ENCODE data around the gene KCTD15. TPM values are rescaled to one million over a fixed set of nuclear protein-coding genes. Genes with fewer than 3 reads are reported as not detected.
A peak's percentile ranks its signal among the peaks of the same experiment; 100 is the strongest.

KCTD15 gene
- total RNA-seq, 1 experiment from 2014 or later: 25.4 TPM

- DNase-seq (ENCODE audit: low spot score): peak; percentile 78
Observed at GRCh38 chr19:33795370-33796163, 1.1 kb upstream of the KCTD15 start.

DNA sequence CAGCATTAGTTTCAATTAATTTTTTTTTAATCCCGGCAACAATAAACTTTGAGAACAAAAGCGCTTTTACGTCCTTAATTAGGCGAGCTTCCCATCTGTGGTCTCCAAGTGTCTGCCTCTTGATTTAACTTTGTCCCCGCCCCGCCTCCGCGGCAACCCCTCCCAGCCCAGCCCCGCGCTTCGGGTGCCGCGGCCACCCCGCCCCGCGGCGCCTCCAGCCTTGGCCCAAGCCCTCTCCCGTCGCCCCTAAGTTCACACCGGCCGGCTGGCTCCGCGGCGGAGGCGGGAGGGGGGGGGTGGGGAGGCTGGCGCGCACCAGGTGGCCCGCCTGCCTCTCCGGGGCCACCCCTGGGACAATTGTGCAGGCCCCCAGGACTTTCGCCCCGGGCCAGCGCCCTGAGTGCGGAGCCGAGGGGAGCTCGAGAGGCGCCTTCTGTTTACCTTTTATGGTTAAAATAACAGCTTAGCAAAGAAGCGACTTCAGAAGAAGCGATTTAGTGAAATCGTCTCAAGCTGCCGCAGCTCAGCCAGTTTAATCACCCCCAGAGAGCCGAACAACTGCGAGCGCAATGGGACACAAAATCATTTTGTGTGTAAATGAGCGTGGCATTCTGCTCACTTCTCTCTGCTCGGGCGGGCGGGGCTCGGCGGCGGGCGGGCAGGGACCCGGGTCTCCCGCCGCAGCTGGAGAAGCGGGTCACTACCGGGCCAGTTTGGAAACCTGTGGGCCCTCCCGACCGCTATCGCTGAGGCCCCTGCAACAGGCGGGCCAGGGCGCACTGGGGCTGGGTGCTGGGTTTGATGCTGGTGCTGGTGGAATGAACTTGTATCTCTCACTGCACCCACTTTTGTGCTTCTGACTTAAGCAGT is 1.4 kb downstream of the KCTD15 start:
- no peak for DNase-seq (ENCODE audit: low spot score)

DNA sequence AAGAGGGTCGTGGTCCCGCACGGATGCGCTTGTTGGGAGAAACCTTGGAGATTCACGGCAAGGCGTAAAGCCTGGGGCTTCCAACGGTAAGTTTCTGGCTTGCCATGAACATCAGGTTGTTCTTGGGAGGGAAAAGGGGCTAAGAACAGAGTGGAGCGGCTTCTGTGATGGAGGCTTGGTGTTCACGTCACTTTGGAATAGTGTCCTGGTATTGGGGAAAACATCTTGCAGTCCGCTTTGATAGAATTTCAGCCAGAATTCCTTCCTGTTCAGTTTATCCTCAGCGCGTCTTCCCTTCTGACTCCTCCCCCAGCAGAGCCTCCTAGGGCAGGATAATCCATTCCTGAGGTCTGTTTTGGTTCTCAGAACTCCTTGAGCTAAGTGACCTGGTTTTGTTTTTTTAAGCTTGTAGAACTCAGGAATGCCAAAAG is 2.0 kb downstream of the KCTD15 start:
- DNase-seq (ENCODE audit: low spot score): no peak

DNA sequence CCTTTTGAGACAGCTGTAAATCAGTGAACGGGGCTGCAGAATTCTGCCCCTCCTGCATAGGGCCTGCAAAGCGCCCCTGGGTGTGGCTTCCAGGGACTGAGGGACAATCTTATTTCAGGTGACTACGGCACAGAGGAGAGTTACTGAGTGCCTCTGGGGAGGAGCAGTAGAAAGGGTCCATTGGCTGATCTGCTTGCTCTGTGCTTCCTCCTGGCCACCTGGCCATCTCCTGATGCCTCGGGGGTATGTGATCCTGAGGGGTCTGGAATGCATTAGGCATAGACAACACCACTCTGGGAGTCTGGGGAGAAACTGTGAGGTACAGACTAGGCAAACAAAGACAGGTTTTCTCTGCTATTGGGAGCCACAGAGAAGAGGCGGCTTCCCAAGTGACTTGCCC is 2.8 kb downstream of the KCTD15 start:
- DNase-seq (ENCODE audit: low spot score): no peak

GRCh38 chr19:33800012-33800680 is 3.5 kb downstream of the KCTD15 start:
- no peak for DNase-seq (ENCODE audit: low spot score)

DNA sequence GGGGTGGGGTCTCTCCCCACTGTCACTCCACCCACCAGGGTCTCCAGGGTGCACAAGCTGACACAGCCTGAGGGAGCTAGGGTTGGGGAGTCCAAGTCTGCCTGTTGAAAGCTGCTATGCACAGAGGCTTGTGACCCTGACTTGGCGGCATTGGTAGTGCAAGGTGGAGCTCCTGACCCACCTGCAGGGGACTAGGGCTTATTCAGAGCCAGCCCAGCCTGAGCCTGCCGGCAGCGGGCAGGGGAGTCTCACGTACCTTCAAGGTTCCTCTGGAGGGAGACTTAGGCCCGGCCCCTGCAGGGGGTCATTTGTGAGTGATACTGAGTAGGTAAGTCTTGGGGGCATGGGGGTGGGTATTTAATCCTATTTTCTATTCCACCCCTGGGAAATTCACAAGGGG is 4.7 kb downstream of the KCTD15 start:
- DNase-seq (ENCODE audit: low spot score): no peak

DNA sequence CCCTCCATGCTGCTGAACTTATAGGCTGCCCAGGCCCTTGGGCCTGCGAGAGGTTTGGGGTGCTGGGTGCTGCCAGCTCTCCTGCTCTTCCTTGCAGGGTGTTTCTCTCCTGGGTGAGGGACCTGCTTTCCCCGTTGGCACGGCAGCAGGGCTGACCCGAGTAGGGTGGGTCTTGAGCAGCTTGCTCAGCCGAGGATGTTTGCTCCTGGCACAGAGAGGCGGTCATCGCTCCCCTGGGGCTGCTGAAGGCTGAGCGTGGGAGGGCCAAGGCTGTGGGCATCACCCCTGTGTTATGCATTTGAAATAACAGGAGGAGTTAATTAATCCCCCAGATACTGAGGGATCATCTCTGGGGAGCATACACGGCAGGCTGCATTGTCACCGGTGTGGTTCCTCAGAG is 5.3 kb downstream of the KCTD15 start:
- DNase-seq (ENCODE audit: low spot score): no peak

- DNase-seq (ENCODE audit: low spot score): no peak
Observed at GRCh38 chr19:33802801-33803200, 6.1 kb downstream of the KCTD15 start.

GRCh38 chr19:33803383-33803782 is 6.7 kb downstream of the KCTD15 start:
- DNase-seq (ENCODE audit: low spot score): no peak

DNA sequence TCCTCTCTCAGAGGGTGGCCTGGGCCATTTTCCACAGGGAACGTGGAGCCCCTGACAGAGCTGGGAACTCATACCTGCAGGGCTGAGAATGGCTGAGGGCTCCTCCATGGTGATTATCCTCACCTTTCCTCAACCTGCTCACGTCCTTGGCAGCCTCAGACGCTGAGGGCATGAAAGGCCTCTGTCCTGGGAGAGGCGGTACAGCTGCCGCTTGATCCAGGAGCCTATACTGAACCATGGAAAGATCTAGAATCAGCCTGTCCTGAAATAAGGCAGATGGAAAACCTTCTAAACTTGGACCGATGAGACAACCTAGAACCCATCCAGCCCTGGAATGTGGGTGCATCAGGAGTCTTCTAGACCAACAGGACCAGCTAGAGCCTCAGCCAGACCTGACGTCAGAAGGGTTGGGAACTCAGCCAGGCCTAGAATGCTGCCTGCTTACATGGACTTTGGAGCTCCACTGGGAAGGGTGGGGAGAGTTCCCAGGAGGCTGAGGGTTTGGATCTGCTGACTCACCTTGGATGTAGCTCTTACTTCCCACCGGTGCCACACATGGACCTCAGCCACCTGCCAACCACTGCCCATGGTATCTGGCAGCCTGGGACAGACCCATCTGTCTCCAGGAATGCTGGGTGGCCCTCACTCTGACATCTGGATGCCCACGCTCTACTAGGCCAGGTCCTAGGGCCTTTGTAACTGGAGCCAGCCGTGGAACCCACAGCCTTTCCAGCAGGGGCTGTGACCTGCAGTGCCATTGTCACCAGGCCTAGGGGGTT is 7.5 kb downstream of the KCTD15 start:
- peak; percentile 99 for DNase-seq (ENCODE audit: low spot score)

- no peak for DNase-seq (ENCODE audit: low spot score)
Observed at GRCh38 chr19:33805313-33805712, 8.6 kb downstream of the KCTD15 start.

DNA sequence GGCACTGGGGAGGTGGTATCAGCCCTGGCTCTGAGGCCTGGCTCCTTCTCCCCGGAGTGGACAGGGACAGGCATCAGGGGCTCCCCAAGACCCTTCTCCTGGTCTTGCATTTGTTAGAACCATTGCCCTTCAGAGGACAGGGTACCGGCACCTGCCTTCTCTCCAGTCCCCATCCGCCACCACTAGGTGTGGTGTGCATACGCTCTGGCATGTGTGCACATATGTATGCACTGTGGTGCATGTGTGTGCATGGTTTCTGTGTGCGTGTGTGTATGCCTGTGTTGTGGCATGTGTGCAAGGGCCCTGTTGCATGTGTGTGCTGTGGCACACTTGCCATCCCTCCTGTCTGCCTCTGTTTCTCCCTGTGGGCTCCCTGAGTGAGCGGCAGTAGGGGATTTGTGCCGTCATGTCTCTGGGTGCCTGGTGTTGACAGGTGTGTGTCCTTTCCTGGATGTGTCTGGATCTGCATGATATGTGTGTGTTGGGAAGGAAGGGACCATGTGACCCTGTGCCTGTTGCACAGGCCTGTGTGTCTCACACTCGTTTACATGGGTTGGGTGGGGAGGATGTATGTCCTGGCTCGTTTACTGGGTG is 9.3 kb downstream of the KCTD15 start:
- DNase-seq (ENCODE audit: low spot score): no peak

DNA sequence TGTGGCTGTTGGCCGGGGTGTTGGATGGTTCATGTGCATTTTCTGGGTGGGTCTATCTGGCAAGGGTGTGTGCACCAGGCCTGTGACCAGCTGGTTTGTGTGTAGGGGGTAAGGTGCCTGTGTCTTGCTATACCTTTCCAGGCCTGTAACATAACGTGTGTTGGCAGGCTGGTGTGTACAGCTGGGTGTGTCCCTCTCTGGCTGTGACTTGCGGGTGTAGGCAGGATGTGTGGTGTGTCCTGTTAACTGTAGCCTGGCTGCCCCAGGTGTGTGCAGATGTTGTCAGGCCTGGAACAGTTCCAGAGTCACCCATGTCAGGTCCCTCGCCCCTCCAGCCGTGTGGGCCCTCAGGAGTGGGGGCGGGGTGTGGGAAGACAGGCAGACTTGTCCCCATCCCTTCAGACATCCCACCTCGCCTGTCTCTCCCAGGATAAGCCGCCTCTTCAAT is 9.8 kb downstream of the KCTD15 start:
- no peak for DNase-seq (ENCODE audit: low spot score)

DNA sequence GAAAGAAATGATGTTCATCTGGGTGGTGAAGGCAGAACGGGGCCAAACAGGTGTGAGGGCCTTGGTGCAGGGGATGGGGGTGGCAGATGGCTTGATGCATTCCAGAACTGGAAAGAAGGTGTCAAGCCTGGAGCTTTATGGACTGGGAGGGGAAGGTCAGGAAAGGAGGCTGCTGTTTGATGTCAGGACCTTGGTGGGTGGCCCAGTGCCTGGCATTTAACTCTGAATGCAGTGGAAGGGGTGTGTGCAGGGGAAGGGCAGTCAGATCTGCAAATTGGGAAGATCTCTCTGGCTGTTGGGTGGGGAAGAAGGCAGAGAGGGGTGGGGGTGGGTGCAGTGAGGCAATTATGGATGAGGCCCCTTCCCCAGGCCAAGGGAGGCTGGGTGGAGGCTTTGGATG is 11.7 kb downstream of the KCTD15 start:
- DNase-seq (ENCODE audit: low spot score): no peak

- DNase-seq (ENCODE audit: low spot score): no peak
Observed at GRCh38 chr19:33809960-33810359, 13.3 kb downstream of the KCTD15 start.

- DNase-seq (ENCODE audit: low spot score): no peak
Observed at GRCh38 chr19:33810821-33811220, 14.2 kb downstream of the KCTD15 start.

- no peak for DNase-seq (ENCODE audit: low spot score)
Observed at GRCh38 chr19:33811246-33811645, 14.6 kb downstream of the KCTD15 start.

DNA sequence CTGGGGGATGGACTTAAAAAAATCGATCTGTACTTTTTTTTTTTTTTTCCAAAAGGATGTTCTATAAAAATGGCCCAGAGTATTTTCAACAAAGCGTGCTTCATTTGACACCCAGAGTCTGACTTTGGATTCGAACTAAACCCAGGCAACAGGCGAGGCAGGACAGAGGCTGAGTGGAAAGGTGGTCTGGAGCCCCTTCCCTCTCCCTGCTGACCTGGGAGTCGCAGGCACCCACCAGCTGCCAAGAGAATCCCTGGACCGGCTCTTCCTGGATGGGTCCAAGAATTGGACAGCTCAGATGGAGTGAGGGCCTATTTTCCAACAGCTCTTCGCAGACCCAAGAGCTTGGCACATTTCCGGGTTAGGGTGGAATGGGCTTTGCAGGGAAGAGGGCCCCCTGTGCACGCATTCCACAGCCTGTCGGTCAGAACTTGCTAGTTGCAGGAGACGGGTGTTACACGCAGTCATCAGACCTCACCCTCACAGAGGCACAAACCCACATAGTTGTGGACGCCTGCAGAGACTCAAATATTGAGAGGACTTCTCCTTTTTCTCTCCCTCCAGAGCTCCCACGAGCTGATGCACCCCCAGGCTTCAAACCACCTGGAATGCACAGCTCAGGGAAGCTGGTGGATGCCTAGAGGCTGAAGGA is 15.2 kb downstream of the KCTD15 start:
- DNase-seq (ENCODE audit: low spot score): no peak

- DNase-seq (ENCODE audit: low spot score): no peak
Observed at GRCh38 chr19:33812388-33813330, 16.0 kb downstream of the KCTD15 start.
